ENCODE data around the gene DYNC2LI1.

DYNC2LI1 gene

DNA sequence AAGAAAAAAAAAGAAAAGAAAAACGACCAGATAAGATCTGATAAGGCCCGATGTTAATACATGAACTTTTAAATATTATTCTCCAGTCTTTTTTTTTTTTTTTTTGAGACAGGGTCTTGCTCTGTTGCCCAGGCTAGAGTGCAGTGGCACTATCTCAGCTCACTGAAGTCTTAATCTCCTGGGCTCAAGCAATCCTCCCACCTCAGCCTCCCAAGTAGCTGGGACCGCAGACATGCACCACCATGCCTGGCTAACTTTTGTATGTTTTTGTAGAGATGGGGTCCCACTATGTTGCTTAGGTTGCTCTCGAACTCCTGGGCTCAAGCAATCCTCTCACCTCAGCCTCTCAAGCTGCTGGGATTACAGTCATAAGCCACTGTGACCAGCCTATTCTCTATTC lies 63.2 kb downstream of the DYNC2LI1 start:
- no peak for DNase-seq (ENCODE audit: low read depth)
- H3K4me3 ChIP-seq (ENCODE audit: low read length) = no peak overlapping the region
- no peak for TF ChIP-seq CTCF (conservative IDR thresholded peaks at IDR 0.05; ENCODE audit: low read length)

GRCh38 chr2:43837831-43838559 lies 64.2 kb downstream of the DYNC2LI1 start:
- DNase-seq (ENCODE audit: low read depth) = no peak
- no peak for TF ChIP-seq CTCF (conservative IDR thresholded peaks at IDR 0.05; ENCODE audit: low read length)

DNA sequence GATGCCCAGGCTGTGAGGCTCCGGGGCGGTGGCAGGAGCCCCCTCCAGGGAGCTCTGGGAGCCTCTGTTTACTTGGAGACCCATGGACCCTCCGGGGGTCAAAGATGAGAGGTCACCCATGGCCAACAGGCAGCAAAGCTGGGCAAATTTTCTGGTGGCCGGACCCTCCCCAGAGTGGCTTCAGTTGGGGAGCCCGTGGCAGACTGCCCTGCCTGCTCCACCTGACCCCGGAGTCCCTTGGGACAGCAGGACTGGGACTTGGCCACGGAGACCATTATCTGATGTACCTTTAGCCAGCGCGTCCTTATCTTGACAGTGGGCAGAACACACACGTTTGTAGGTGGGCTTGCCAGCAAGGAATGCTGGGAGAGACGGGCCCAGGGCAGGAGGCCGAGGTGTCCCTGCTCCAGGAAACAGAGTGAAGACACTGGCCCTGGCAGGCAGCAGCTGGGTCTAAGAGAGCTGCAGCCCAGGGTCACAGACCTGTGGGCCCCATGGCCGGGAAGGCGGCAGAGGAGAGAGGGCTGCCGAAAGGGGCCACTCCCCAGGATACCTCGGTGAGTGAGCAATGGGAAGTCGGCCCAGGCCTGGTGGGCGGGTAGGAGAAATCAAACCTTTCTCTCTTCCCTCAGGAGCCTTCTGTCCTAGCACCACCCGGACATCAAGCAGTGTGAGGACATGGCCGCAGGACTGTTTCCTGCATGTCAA lies 64.9 kb downstream of the DYNC2LI1 start, which contains the start of the genes ABCG5 and ABCG8:
TSS of gene ABCG5 (minus strand) at position 280 of the 708 bp plus-strand sequence. CDS start at position 120, 160 bp downstream.
TSS of gene ABCG8 (plus strand) at position 412 of the 708 bp plus-strand sequence. CDS start at position 495, 83 bp downstream.
- H3K4me3 ChIP-seq (ENCODE audit: low read length) = no peak within 1 kb of the TSS
- DNase-seq (ENCODE audit: low read depth) = no peak
- no peak for TF ChIP-seq CTCF (conservative IDR thresholded peaks at IDR 0.05; ENCODE audit: low read length)

More at GRCh38 chr2:43837831-43838559, 64.2 kb downstream of the DYNC2LI1 start:
- H3K4me3 ChIP-seq (ENCODE audit: low read length) = no peak overlapping the region

- no peak overlapping the region for H3K4me3 ChIP-seq (ENCODE audit: low read length)
- no peak for TF ChIP-seq CTCF (conservative IDR thresholded peaks at IDR 0.05; ENCODE audit: low read length)
- DNase-seq (ENCODE audit: low read depth) = no peak
Observed at GRCh38 chr2:43839776-43840564, 66.1 kb downstream of the DYNC2LI1 start.

- peak; percentile 3 for DNase-seq (ENCODE audit: low read depth)
- H3K4me3 ChIP-seq (ENCODE audit: low read length) = no peak overlapping the region
- TF ChIP-seq CTCF (conservative IDR thresholded peaks at IDR 0.05; ENCODE audit: low read length) = no peak
Observed at GRCh38 chr2:43840965-43841364, 67.1 kb downstream of the DYNC2LI1 start.

DNA sequence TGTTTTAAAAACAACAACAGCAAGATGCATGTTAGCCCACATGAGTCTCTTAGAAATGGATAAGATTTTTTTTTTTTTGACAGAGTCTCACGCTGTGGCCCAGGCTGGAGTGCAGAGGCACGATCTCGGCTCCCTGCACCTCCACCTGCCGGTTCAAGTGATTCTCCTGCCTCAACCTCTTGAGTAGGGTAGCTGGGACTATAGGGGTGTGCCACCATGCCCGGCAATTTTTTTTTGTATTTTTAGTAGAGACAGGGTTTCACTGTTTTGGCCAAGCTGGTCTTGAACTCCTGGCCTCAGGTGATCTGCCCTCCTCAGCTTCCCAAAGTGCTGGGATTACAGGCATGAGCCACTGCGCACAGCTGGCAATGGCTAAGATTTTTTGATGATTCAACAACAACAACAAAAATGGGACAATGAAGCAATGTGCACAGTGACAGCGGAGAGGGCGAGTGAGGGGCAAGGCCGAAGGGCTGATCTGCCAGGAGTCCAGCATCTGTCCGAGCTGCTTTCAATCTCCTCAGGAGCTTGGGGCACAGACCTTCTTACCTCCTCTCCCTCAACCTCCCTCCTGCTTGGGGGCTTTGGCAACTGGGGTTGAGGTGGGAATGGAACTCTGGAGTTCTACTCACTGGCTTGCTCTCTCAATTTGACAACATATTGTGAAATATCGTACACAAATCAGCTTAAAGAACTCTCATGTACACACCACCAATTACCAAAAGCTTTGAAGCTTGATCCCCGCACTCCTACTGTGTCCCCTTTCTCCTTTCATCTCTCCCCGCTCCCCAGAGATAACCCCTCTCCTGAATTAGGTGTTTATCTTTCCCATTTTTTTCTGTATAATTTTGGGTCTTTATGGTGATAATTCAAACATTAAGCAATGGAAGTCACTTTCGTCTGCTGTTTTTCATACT lies 68.4 kb downstream of the DYNC2LI1 start:
- DNase-seq (ENCODE audit: low read depth) = no peak
- no peak for TF ChIP-seq CTCF (conservative IDR thresholded peaks at IDR 0.05; ENCODE audit: low read length)
- no peak overlapping the region for H3K4me3 ChIP-seq (ENCODE audit: low read length)

Data from AG10803 (cell line).